ENCODE measurements around the gene PDE4B. TPM values are rescaled to one million over a fixed set of nuclear protein-coding genes. Genes with fewer than 3 reads are reported as not detected.
"Not testable (repeated sequence)": the region's sequence is repeated elsewhere in the genome, so short reads cannot be mapped to it uniquely, and the experiment has no call there.

PDE4B gene
- total RNA-seq, 1 experiment from 2014 or later, result not detected

- Mint-ChIP-seq H3K4me3 (ENCODE audit: unreplicated experiment) (no peak overlapping the region), H3K27me3 (ENCODE audit: insufficient read depth, unreplicated experiment) (no peaks in the 10 kb centered on the region), H3K4me1 (ENCODE audit: low read depth, unreplicated experiment) (no peaks in the 10 kb centered on the region), H3K36me3 (ENCODE audit: insufficient read depth, unreplicated experiment) (no peaks in the 10 kb centered on the region), H3K9me3 (ENCODE audit: unreplicated experiment) (no peaks in the 10 kb centered on the region), H3K27ac (ENCODE audit: unreplicated experiment) (no peak overlapping the region)
- H3K4me1 ChIP-seq, result no peaks in the 10 kb centered on the region
- ChIA-PET POLR2A (no interaction called here), CTCF (no interaction called here)
- H3K4me3 ChIP-seq (ENCODE audit: low read depth, low read length), result no peak overlapping the region
- DNase-seq, result no peak
- no peaks in the 10 kb centered on the region for H3K36me3 ChIP-seq (ENCODE audit: control insufficient read depth, insufficient read depth, low read length)
- intact Hi-C loops (cut with micrococcal nuclease; ENCODE audit: unreplicated experiment), result loop anchor here (10.0 kb wide), 1 partner anchor 186 kb away; no protein-coding TSS in a partner anchor
- no TSS peak for BruUV-seq (replicated peaks)
- no peaks in the 10 kb centered on the region for H3K27me3 ChIP-seq (replicated peaks; ENCODE audit: control insufficient read depth, insufficient read depth, low read length)
- H3K9me3 ChIP-seq, result no peaks in the 10 kb centered on the region
- no peak for TF ChIP-seq CTCF (IDR thresholded peaks at IDR 0.05; ENCODE audit: insufficient read depth in 1 of 2, low read depth in 1 of 2, low read length in 1 of 2, severe bottlenecking in 1 of 2, unreplicated experiment in 1 of 2)
These were observed 265.9 kb downstream of the PDE4B start for GRCh38 chr1:66058558-66058957.

- CTCF ChIA-PET; H3K27me3 Mint-ChIP-seq (ENCODE audit: insufficient read depth, unreplicated experiment); H3K27ac Mint-ChIP-seq (ENCODE audit: unreplicated experiment); intact Hi-C loops (cut with micrococcal nuclease; ENCODE audit: unreplicated experiment); H3K27me3 ChIP-seq (replicated peaks; ENCODE audit: control insufficient read depth, insufficient read depth, low read length); H3K4me3 ChIP-seq (ENCODE audit: low read depth, low read length); H3K4me3 Mint-ChIP-seq (ENCODE audit: unreplicated experiment); DNase-seq; H3K9me3 Mint-ChIP-seq (ENCODE audit: unreplicated experiment); H3K4me1 Mint-ChIP-seq (ENCODE audit: low read depth, unreplicated experiment); POLR2A ChIA-PET; BruUV-seq (replicated peaks); H3K9me3 ChIP-seq; H3K4me1 ChIP-seq; H3K36me3 ChIP-seq (ENCODE audit: control insufficient read depth, insufficient read depth, low read length); H3K36me3 Mint-ChIP-seq (ENCODE audit: insufficient read depth, unreplicated experiment): not testable (repeated sequence)
These were observed 274.5 kb downstream of the PDE4B start for GRCh38 chr1:66067219-66067618.

GRCh38 chr1:66069976-66070876 is 277.5 kb downstream of the PDE4B start:
- Mint-ChIP-seq H3K27me3 (ENCODE audit: insufficient read depth, unreplicated experiment) (peaks cover 2% of the 10 kb centered on the region), H3K36me3 (ENCODE audit: insufficient read depth, unreplicated experiment) (no peaks in the 10 kb centered on the region), H3K4me3 (ENCODE audit: unreplicated experiment) (no peak overlapping the region), H3K9me3 (ENCODE audit: unreplicated experiment) (no peaks in the 10 kb centered on the region), H3K27ac (ENCODE audit: unreplicated experiment) (no peak overlapping the region), H3K4me1 (ENCODE audit: low read depth, unreplicated experiment) (no peaks in the 10 kb centered on the region)
- ChIA-PET CTCF (no interaction called here), POLR2A (no interaction called here)
- no TSS peak for BruUV-seq (replicated peaks)
- no peak for TF ChIP-seq CTCF (IDR thresholded peaks at IDR 0.05; ENCODE audit: insufficient read depth in 1 of 2, low read depth in 1 of 2, low read length in 1 of 2, severe bottlenecking in 1 of 2, unreplicated experiment in 1 of 2)
- H3K4me1 ChIP-seq, result no peaks in the 10 kb centered on the region
- H3K36me3 ChIP-seq (ENCODE audit: control insufficient read depth, insufficient read depth, low read length), result no peaks in the 10 kb centered on the region
- intact Hi-C loops (cut with micrococcal nuclease; ENCODE audit: unreplicated experiment), result no loop called here
- H3K27me3 ChIP-seq (replicated peaks; ENCODE audit: control insufficient read depth, insufficient read depth, low read length), result no peaks in the 10 kb centered on the region
- no peaks in the 10 kb centered on the region for H3K9me3 ChIP-seq
- H3K4me3 ChIP-seq (ENCODE audit: low read depth, low read length), result no peak overlapping the region
- no peak for DNase-seq
